Left kidney (tissue), 2 donors: ENCODE data around the gene SOX9. TPM values are rescaled to one million over a fixed set of nuclear protein-coding genes. Genes with fewer than 3 reads are reported as not detected.
"Not testable (repeated sequence)": the region's sequence is repeated elsewhere in the genome, so short reads cannot be mapped to it uniquely, and the experiment has no call there.

ENCODE experiments used
- DNase-seq: peaks from one replicate; pipeline ENCODE4 v3.0.0-alpha.2; 2013
- polyA plus RNA-seq: library from polyadenylated mRNA; unstranded; fragments of 120-200 nt; gene quantifications from one replicate; pipeline ENCODE4 v1.2.1, GENCODE V29; 2013; ENCODE audit not compliant: insufficient read length

The SOX9 gene
- polyA plus RNA-seq, 1 donor = 17.8 TPM

DNA sequence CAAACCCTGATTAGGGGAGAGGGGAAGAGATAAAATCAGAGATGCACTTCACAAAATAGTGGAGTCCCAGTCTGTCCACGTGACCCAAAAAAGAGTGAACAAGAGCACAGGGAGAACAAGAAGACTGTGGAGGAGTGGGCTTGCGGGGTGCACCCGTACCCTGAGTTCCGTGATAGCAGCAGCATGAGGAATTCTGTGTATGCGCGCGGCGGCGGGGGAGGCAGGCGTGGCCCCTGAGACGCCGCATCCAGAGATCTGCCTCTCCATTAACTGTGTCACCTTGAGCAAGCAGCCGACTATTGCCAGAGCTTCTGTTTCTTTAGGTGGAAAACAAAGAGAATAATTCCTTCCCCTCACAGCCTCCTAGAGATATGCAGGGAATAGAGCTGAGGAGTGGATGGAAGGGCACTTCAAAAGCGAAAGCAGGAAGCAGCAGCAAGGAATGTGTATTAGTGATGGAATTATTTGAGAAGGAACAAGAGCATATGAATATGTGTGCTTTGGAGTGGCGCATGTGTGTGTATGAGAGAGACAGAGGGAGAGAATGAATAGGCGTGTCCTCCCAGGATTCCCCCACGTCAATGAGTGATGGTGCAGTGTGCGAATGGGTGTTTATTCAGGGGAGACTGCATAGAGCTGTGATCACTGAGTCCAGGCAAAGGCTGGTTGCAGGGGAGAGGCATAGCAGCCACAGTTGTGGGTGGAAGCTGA lies 10.4 kb upstream of the SOX9 start:
- no peak for DNase-seq

DNA sequence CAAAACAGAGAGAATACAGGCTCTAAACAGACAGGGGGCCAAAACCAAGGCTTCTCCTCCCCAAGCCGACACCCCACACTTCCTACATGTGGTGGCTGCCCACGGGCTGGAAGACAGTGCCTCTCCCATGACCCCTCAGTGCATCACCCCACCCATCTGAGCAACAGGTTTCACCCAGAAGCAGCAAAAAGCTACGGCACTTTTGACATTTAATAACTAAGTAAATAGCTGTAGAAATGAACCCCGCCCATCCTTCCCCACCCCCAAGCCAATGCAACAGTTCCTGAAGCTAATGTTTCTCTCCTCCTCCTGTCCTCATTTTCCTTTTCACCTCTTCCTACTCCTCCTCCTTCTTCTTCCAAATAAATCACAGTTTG lies 9.9 kb upstream of the SOX9 start:
- no peak for DNase-seq

DNA sequence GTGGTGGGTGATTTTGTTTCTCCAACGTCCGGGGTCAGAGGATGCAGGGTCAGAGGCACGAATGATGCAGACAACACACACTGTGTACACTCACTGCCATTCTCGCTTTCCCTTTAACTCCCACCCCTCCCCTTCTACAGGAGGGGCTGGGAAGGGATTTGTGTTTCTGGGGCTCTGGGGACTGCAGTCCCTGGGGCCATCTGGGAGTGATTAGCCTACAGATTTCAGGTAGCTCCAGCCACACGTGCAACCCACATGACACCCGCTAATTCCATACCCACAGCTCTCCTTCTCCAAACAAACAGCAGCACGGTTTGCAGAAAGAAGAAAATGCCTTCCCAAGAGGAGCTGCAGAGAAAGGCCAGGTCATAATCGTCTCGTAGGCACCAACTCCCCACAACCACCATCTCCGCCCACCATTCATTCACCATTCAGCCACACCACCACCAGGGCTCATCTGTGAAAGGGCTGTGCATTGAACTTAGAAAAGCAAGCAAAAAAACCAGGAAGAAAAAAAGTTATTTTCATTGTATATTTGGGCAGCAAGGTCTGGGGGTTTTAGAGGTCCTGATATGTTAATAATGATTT lies 9.4 kb upstream of the SOX9 start:
- DNase-seq = no peak

DNA sequence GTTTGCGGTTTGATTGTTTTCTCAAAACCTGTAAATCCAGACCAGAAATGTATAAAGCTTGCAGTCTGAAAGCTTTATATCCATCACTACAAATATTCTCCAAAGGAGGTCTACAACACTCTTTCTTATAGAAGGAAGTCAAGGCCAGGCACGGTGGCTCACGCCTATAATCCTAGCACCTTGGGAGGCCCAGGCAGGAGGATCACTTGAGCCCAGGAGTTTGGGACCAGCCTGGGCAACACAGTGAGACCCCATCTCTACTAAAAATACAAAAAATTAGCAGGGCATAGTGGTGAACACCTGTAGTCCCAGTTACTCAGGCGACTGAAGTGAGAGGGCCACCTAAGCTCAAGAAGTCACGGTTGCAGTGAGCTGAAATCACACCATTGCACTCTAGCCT lies 8.9 kb upstream of the SOX9 start:
- not testable (repeated sequence) for DNase-seq

DNA sequence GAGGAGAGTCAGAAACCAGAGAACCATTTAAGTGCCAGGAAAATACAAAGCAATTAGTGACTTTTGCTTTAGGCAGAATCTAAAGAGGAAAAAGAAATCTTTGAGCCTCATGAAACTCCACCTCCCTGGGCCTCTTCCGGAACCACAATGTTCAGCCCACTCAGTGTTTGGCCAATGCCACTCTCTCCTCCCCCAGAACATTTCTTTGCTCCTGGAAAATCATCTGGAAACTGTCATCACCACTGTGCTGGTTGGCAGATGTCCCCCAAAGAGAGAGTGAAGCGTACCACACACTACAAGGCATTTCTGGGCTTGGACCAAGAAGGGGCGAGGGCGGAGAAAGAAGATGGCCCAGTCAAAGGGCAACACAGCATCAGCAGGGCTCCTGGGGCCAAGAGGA lies 7.1 kb upstream of the SOX9 start:
- no peak for DNase-seq

DNA sequence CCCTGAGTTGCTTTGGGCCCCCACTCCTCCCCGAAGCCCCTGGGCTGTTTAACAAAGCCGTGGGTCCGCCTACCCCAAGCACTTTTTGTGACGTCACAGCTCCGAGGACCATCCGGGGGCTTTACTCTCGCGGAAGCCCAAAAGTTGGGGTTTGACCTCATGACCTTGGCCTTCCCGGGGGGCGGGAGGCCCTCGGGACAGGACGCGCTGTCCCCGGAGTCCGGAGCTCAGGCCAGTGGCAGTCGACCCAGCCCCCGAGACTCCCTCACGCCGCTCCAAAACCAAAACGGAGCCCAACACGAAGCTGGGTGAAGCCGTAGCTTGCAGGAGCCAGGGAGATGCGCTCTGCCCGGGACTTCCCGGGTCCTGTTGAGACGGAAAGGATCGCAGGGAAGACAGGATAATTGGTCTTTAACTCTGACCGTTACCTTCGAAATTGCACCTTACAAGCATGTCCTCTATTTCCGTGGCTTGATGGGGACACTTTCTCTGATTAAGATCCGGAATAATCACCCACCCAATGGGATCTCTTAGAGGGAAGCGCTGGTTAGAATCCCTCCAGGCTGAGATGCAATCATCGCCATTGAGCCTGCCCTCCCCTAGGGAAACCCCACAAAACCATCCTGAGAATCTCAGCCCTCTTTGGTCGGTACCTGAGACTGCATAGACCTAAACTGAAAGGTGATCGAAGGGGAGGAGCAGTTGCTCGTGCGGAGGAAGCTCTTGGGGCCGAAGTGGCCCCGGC lies 4.9 kb upstream of the SOX9 start:
- no peak for DNase-seq

DNA sequence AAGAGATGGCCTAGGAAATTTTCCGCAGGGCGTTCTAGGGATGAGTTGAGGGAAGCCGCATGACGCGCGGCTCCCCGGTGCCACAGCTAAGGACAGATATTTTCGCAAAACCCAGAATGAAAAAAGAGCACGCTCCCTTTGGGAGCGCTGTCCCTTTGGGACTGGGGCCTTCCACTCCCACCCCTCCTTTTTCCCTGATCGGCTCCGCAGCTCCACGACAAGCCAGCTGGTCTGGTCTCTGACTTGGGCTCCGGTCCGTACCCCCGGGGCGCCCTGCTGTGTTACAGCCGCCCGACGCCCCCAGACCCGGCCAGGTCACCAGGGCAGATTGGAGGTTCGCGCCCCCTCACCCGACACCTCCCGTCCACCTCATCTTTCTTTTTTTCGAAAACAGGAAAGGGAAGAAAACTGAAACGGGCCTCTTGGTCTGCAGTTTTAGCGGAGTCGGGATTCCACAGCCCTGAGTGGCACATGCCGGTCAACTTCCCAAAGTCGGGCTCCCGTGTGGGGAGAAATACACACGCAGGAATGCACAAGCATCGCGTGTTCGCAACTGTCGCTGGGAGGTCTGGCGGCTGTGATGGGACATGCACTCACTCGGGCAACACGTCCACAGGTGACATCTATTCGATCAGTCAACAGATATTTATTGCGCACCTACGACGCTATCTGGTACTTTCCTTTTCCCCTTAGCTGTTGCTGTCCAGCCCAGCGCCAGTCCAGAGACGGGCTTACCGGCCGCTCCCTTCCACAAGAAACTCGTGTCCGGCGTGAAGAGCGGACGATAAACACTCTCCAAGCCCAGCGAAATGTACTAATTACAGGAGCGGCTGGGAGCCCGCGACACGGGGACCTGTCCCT lies 3.9 kb upstream of the SOX9 start:
- no peak for DNase-seq

DNA sequence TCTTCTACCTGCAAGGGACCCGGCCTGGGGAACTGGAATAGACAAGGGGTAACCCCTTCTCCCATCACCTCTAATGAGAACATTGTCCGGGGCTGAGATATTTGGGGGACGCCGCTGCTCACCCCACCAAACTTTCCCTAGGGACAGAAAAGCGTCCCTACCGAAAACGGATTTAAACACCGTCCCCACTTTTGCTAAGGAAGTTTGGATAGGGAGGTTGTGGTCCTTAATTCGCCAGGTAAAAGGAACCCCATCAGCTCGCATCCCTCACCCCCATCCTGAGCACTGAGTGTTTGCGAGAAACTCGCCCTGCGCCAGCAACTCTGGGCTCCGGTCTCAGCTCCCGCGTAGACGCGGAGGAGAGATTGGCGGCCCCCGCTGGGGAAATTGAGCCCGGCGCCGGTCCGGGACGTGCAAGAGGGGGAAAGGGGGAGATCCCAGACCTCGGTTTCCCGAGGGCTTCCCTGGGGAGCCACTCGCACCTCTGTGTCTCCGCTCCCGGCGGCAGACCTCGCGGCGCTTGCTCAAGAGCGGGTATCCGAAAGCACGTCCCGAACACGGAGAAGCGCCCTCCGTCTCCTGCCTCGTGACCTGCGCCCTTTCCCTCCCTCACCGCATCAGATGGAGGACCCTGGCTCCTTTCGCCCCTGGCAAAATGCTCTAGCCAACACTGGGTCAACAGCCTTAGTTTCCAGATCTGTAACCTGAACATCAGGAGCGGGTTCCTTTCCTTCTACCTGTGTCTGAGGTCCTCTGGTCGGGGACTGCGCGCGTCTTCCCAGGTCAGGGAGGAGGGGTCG lies 3.1 kb upstream of the SOX9 start:
- DNase-seq = no peak

DNA sequence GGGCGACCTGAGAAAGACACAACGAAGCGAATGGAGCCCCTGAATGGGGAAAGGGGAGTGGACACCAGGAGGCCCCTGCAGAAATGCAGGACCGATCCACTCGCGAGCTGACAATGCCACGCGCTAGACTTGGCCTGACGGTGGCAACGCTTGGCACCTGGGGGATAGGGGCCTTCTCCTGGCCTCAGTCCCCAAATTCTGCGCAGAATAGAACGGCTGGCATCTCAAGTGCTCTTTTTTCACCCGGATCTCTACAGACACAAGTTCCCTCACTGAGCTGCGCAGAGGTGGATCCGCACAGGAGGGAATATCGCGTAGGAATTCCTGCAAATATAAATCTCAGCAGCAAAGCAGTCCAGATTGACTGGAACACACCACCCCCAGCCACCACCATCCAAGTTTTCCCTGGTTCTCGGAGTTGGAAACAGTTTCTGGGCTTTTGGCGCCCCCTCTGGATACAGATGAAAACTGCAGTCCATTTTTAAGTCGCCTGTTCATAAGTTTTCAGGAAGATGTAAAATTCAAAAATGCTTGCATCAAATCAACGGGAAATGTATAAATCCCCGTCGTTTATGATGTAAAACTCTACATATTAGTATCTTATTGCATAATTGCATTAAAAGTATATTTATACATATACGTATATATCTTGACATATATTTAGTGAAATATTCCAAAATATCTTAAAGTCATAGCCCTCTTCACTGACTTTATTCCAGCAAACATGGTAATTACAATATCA lies 2.3 kb upstream of the SOX9 start:
- DNase-seq = peak; percentile 89

DNA sequence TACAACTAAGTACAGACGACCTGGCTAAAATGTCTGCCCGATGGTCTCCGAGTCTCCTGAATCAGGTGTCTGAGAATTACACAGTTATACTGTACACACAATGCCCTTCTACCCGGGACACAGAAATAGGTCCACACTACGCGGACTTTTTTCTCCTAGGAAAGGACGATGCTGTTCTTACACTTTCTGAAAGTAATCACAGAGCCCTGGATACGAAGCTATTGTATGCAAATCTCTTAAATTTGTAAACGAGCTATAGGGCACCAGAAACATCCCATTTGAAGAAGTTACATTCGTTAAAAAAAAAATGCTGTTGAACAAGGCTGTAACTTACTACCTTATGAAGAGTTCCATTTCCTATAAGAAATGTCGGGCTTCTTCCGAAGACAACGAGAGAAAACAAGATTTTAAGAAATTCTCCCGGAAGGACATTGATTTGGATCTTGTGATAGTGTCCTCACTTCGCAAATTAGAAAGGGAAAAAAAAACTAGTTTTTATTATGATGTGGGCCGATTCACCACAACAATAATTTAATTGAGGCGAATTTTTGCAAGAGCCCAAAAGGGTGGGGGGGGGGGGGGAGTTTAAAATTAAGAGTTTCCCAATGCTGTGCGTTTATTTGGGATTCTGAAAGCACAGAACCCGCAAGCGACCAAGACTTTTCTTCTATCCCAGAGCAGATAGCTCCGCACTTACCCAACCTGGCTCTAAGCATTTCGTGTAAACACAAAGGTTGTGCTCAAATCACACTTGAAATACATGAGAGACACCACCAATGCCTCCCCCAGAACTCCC lies 1.5 kb upstream of the SOX9 start:
- DNase-seq = no peak

DNA sequence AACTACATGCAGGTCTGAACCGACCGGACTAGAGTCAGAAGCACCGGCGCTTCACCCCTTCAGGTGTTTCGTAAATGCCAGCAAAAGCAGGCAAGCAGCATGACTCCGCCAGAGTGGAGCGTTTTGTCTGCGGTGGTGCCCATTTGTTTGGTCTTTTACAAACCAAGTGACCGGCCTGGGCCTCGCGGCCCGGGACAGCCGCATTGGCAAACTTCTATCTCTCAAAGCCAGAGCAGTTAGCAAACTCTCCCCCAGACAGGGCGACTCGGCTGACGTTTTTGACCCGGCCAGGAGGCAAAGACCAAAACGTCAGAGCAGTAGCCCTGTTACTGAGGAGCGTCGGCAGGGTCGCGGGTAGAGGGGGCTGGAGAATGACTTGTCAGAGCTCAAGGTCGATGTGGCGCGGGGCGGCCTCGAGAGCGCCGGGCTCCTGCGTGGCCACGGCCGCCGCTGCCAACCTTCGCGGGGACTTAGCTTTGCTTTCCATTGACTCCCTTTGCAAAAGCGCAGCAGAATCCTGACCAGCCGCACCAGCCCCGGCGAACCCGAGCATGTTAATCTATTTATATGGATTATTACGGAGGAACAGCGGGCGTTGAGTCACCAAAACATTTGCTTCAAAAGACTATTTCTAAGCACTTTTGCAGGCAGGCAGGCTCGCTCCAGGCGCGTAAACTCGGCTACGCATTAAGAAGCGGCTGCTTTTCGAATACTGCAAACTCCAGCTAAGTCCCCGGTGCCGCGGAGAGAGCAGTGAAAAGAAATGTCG lies 763 bp upstream of the SOX9 start:
- DNase-seq = no peak

DNA sequence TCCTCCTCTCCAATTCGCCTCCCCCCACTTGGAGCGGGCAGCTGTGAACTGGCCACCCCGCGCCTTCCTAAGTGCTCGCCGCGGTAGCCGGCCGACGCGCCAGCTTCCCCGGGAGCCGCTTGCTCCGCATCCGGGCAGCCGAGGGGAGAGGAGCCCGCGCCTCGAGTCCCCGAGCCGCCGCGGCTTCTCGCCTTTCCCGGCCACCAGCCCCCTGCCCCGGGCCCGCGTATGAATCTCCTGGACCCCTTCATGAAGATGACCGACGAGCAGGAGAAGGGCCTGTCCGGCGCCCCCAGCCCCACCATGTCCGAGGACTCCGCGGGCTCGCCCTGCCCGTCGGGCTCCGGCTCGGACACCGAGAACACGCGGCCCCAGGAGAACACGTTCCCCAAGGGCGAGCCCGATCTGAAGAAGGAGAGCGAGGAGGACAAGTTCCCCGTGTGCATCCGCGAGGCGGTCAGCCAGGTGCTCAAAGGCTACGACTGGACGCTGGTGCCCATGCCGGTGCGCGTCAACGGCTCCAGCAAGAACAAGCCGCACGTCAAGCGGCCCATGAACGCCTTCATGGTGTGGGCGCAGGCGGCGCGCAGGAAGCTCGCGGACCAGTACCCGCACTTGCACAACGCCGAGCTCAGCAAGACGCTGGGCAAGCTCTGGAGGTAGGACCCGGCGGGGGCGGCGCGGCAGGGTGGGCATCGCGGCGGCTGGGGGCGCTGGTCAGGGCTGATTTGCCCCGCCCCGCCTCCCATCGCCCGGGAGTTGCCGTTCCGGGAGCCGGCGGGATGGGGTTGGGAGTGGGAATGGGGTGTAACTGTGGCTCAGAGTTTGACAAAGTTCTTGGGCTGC lies 567 bp downstream of the SOX9 start:
- no peak for DNase-seq

DNA sequence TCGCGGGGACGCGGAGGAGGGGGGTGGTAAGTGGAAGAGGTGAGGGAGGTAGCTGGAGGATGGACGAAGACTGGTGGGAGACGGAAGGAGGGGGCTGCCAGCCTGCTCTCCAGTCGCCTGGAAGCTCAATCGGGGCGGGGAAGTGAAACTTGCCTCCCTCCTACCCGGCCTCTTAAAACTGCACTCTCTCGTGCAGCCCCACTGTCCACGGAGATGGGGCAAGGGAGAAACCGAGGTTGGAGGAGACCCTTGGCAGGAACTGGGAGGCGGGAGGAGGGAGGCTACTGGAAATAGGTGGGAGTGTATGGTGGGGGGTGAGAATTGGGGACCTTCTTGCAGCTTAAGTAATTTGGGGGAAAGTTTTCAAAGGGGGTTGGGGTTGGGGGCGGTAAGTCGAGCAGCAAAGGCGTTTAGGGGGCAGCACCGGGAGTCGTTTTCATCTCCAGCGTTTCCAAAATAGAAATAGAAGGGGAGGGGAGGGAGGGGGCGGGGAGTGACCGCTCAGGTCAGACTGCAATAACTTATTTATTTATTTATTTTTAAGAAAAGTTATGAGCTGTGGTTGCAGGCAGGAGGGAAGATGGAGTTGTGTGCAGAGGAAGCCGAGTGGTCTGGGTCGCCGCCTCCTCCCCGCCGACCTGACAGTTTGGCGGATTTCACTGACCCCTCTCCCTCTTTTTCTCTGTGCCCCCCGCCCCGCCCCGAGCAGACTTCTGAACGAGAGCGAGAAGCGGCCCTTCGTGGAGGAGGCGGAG lies 1.4 kb downstream of the SOX9 start:
- DNase-seq = no peak

DNA sequence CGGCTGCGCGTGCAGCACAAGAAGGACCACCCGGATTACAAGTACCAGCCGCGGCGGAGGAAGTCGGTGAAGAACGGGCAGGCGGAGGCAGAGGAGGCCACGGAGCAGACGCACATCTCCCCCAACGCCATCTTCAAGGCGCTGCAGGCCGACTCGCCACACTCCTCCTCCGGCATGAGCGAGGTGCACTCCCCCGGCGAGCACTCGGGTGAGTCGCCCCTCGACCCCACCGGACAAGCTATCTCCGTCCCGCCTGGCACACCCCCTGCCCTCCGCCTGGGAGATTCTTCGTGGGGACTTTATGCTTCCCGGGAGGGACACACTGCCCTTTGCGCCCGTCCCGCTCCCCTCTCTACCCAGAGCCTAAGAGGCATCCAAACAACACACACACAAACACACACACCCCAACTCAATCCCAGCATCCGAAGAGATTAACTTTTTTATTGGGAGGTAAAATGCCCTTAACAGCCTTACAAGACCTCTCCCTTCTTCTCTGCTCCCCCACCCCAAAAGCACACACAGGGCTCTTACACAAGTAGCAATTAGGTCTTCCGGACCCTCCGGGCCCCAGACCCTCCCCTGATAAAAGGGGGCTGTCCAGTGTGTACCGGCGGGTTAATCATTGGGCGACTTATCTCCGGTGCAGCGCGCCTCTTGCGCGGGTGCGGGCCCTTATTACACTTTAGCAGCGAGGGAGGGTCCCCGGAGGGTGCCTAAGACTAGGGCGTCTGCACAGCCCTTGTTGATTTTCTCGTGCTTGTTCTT lies 2.1 kb downstream of the SOX9 start:
- no peak for DNase-seq

DNA sequence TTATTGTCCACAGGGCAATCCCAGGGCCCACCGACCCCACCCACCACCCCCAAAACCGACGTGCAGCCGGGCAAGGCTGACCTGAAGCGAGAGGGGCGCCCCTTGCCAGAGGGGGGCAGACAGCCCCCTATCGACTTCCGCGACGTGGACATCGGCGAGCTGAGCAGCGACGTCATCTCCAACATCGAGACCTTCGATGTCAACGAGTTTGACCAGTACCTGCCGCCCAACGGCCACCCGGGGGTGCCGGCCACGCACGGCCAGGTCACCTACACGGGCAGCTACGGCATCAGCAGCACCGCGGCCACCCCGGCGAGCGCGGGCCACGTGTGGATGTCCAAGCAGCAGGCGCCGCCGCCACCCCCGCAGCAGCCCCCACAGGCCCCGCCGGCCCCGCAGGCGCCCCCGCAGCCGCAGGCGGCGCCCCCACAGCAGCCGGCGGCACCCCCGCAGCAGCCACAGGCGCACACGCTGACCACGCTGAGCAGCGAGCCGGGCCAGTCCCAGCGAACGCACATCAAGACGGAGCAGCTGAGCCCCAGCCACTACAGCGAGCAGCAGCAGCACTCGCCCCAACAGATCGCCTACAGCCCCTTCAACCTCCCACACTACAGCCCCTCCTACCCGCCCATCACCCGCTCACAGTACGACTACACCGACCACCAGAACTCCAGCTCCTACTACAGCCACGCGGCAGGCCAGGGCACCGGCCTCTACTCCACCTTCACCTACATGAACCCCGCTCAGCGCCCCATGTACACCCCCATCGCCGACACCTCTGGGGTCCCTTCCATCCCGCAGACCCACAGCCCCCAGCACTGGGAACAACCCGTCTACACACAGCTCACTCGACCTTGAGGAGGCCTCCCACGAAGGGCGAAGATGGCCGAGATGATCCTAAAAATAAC lies 3.0 kb downstream of the SOX9 start:
- no peak for DNase-seq

DNA sequence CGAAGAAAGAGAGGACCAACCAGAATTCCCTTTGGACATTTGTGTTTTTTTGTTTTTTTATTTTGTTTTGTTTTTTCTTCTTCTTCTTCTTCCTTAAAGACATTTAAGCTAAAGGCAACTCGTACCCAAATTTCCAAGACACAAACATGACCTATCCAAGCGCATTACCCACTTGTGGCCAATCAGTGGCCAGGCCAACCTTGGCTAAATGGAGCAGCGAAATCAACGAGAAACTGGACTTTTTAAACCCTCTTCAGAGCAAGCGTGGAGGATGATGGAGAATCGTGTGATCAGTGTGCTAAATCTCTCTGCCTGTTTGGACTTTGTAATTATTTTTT lies 3.6 kb downstream of the SOX9 start:
- no peak for DNase-seq
